HepG2 (cell line): ENCODE data around the gene NRIP2. TPM values are rescaled to one million over a fixed set of nuclear protein-coding genes. Genes with fewer than 3 reads are reported as not detected.
A peak's percentile ranks its signal among the peaks of the same experiment; 100 is the strongest.

Experiments
- ARNTL ChIP-seq: sonication (generic); formaldehyde crosslinking; IDR thresholded peaks from 2 replicates; pipeline ENCODE4 v1.4.0; 2020; ENCODE audit warnings: mild to moderate bottlenecking, missing genetic modification reagents
- ZNF562 ChIP-seq: sonication (generic); formaldehyde crosslinking; IDR thresholded peaks from 2 replicates; pipeline ENCODE4 v1.8.0; 2022; ENCODE audit warnings: missing genetic modification reagents, borderline replicate concordance
- polyA plus RNA-seq, 8 experiments: library from polyadenylated mRNA; depleted of rRNA in 3 of 8; stranded (reverse) in 7 of 8; unstranded in 1 of 8; fragments of >200 nt; fragmentation: Illumina TruSeq in 4 of 8; extraction: Trizol in 4 of 8; gene quantifications; 2 replicates each; pipeline versions ENCODE4 v1.2.1 to v1.2.3, GENCODE V29; 2011 to 2016; ENCODE audit warnings: low read depth in 4 of 8, missing spikeins in 1 of 8, mixed read lengths in 1 of 8; ENCODE audit not compliant: insufficient read depth in 1 of 8
- total RNA-seq, 5 experiments: library from RNA; depleted of rRNA; stranded (reverse); fragments of >200 nt; fragmentation: Illumina TruSeq; extraction: Trizol; gene quantifications; 2 replicates each; pipeline ENCODE4 v1.2.3, GENCODE V29; 2016; ENCODE audit warnings: low read depth in 1 of 5
- TF ChIP-seq, protein P1 (sequence below): sonication (generic); formaldehyde crosslinking; IDR thresholded peaks from 2 replicates; pipeline ENCODE4; 2020; ENCODE audit warnings: missing genetic modification reagents, mild to moderate bottlenecking, borderline replicate concordance
- TF ChIP-seq, protein P2 (sequence below): sonication (generic); formaldehyde crosslinking; IDR thresholded peaks from 2 replicates; pipeline ENCODE4 v1.5.1; 2020; ENCODE audit warnings: missing genetic modification reagents, mild to moderate bottlenecking, borderline replicate concordance
- TF ChIP-seq, protein P3 (sequence below): sonication (generic); formaldehyde crosslinking; IDR thresholded peaks from 2 replicates; pipeline ENCODE4 v1.4.0; 2020; ENCODE audit warnings: missing genetic modification reagents
- TF ChIP-seq, protein P4 (sequence below), 2 experiments: fragments of 450-650 bp in 1 of 2; sonication (generic) in 1 of 2; formaldehyde crosslinking in 1 of 2; IDR thresholded peaks; 2 replicates each; pipeline versions ENCODE4 v1.6.1 to v1.8.0; 2016 to 2022; ENCODE audit warnings: antibody characterized with exemption in 1 of 2, mild to moderate bottlenecking in 1 of 2, missing genetic modification reagents in 1 of 2
- TF ChIP-seq, protein P5 (sequence below): sonication (generic); formaldehyde crosslinking; IDR thresholded peaks from 2 replicates; pipeline ENCODE4 v1.5.0; 2020; ENCODE audit warnings: mild to moderate bottlenecking, missing genetic modification reagents, moderate library complexity
- TF ChIP-seq, protein P6 (sequence below): sonication (generic); formaldehyde crosslinking; conservative IDR thresholded peaks from 2 replicates; pipeline ENCODE4 v1.4.0; 2020; ENCODE audit warnings: missing genetic modification reagents

NRIP2 gene
- total and polyA plus RNA-seq, 2 of the 13 experiments (the other 11 are each of a cell fraction or from before 2014, with no cell fraction given), result not detected

DNA sequence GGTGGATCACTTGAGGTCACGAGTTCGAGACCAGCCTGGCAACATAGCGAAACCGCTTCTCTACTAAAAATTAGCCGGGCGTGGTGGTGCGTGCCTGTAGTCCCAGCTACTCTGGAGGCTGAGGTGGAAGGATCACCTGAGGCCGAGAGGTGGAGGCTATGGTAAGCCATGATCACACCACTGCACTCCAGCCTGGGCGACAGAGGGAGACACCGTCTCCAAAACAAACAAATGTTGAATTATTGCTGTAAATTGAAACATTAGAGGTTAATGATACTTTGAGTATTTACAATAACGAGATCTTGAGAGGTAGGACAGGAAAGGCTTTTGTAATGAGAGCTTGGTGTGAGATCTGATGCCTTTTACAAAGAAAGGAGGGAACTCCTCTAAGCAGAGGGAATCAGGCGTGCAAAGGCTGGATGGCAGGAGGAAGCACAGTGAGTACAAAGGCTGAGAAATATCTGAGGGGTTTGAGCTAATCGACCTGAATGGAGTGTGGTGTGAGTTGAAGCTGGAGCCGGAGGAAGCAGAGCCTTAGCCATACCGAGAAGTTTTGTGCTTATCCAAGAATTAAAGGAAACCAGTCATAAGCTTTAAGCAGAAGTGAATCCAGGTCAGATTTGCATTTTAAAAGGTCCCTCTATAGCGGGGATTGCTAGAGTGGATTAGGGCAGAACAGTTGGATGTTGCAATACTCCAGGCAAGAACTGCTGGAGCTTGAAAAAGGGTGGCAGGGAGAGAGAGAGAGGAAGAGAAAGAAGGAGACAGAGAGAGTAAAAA, 43.3 kb upstream of the NRIP2 start (continued):
- TF ChIP-seq, protein P1, sequence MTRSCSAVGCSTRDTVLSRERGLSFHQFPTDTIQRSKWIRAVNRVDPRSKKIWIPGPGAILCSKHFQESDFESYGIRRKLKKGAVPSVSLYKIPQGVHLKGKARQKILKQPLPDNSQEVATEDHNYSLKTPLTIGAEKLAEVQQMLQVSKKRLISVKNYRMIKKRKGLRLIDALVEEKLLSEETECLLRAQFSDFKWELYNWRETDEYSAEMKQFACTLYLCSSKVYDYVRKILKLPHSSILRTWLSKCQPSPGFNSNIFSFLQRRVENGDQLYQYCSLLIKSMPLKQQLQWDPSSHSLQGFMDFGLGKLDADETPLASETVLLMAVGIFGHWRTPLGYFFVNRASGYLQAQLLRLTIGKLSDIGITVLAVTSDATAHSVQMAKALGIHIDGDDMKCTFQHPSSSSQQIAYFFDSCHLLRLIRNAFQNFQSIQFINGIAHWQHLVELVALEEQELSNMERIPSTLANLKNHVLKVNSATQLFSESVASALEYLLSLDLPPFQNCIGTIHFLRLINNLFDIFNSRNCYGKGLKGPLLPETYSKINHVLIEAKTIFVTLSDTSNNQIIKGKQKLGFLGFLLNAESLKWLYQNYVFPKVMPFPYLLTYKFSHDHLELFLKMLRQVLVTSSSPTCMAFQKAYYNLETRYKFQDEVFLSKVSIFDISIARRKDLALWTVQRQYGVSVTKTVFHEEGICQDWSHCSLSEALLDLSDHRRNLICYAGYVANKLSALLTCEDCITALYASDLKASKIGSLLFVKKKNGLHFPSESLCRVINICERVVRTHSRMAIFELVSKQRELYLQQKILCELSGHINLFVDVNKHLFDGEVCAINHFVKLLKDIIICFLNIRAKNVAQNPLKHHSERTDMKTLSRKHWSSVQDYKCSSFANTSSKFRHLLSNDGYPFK (CRISPR knock-in tag), result no peak
- TF ChIP-seq, protein P2, sequence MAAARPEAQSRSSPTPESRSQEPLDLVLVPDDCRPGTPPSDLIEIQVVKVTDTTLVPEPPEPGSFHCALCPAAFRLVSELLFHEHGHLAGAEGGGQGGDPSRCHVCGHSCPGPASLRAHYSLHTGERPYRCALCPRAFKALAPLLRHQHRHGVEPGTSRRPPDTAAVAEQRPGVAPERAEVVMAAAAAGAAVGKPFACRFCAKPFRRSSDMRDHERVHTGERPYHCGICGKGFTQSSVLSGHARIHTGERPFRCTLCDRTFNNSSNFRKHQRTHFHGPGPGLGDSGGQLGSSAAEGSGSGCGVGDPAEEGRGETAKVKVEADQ (CRISPR knock-in tag), result peak; percentile 56; the same call in 1 of the 2 replicates
- TF ChIP-seq ARNTL (CRISPR knock-in tag), result no peak
- TF ChIP-seq, protein P3, sequence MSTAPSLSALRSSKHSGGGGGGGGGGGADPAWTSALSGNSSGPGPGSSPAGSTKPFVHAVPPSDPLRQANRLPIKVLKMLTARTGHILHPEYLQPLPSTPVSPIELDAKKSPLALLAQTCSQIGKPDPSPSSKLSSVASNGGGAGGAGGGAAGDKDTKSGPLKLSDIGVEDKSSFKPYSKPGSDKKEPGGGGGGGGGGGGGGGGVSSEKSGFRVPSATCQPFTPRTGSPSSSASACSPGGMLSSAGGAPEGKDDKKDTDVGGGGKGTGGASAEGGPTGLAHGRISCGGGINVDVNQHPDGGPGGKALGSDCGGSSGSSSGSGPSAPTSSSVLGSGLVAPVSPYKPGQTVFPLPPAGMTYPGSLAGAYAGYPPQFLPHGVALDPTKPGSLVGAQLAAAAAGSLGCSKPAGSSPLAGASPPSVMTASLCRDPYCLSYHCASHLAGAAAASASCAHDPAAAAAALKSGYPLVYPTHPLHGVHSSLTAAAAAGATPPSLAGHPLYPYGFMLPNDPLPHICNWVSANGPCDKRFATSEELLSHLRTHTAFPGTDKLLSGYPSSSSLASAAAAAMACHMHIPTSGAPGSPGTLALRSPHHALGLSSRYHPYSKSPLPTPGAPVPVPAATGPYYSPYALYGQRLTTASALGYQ (CRISPR knock-in tag), result no peak
- TF ChIP-seq, protein P4, sequence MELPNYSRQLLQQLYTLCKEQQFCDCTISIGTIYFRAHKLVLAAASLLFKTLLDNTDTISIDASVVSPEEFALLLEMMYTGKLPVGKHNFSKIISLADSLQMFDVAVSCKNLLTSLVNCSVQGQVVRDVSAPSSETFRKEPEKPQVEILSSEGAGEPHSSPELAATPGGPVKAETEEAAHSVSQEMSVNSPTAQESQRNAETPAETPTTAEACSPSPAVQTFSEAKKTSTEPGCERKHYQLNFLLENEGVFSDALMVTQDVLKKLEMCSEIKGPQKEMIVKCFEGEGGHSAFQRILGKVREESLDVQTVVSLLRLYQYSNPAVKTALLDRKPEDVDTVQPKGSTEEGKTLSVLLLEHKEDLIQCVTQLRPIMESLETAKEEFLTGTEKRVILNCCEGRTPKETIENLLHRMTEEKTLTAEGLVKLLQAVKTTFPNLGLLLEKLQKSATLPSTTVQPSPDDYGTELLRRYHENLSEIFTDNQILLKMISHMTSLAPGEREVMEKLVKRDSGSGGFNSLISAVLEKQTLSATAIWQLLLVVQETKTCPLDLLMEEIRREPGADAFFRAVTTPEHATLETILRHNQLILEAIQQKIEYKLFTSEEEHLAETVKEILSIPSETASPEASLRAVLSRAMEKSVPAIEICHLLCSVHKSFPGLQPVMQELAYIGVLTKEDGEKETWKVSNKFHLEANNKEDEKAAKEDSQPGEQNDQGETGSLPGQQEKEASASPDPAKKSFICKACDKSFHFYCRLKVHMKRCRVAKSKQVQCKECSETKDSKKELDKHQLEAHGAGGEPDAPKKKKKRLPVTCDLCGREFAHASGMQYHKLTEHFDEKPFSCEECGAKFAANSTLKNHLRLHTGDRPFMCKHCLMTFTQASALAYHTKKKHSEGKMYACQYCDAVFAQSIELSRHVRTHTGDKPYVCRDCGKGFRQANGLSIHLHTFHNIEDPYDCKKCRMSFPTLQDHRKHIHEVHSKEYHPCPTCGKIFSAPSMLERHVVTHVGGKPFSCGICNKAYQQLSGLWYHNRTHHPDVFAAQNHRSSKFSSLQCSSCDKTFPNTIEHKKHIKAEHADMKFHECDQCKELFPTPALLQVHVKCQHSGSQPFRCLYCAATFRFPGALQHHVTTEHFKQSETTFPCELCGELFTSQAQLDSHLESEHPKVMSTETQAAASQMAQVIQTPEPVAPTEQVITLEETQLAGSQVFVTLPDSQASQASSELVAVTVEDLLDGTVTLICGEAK (IDR thresholded peaks at IDR 0.05), result no peak
- TF ChIP-seq, protein P4 (CRISPR knock-in tag; IDR thresholded peaks at IDR 0.05), result no peak
- TF ChIP-seq, protein P5, sequence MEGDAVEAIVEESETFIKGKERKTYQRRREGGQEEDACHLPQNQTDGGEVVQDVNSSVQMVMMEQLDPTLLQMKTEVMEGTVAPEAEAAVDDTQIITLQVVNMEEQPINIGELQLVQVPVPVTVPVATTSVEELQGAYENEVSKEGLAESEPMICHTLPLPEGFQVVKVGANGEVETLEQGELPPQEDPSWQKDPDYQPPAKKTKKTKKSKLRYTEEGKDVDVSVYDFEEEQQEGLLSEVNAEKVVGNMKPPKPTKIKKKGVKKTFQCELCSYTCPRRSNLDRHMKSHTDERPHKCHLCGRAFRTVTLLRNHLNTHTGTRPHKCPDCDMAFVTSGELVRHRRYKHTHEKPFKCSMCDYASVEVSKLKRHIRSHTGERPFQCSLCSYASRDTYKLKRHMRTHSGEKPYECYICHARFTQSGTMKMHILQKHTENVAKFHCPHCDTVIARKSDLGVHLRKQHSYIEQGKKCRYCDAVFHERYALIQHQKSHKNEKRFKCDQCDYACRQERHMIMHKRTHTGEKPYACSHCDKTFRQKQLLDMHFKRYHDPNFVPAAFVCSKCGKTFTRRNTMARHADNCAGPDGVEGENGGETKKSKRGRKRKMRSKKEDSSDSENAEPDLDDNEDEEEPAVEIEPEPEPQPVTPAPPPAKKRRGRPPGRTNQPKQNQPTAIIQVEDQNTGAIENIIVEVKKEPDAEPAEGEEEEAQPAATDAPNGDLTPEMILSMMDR, result peak; percentile 27
- TF ChIP-seq ZNF562 (CRISPR knock-in tag), result no peak
- TF ChIP-seq, protein P6, sequence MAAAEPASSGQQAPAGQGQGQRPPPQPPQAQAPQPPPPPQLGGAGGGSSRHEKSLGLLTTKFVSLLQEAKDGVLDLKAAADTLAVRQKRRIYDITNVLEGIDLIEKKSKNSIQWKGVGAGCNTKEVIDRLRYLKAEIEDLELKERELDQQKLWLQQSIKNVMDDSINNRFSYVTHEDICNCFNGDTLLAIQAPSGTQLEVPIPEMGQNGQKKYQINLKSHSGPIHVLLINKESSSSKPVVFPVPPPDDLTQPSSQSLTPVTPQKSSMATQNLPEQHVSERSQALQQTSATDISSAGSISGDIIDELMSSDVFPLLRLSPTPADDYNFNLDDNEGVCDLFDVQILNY (CRISPR knock-in tag), result no peak
